Esophagus muscularis mucosa (tissue), 4 donors: Measurements from ENCODE around the gene ARMCX6.

Experiments used
- EP300 ChIP-seq: sonication (generic); formaldehyde crosslinking; IDR thresholded peaks from one replicate; pipeline ENCODE4 v1.6.1; 2017; ENCODE audit warnings: antibody characterized with exemption
- POLR2A ChIP-seq: fragments of 450-650 bp; IDR thresholded peaks from one replicate; pipeline ENCODE4 v1.6.1; 2017; ENCODE audit warnings: antibody characterized with exemption, moderate library complexity, mild to moderate bottlenecking, low read depth
- TF ChIP-seq, protein P1 (sequence below), 3 experiments: fragments of 200-600 bp in 2 of 3; fragments of 450-650 bp in 1 of 3; sonication (generic) in 2 of 3; IDR thresholded peaks; one replicate each; pipeline ENCODE4 v1.5.1; 2017 to 2019; ENCODE audit warnings: antibody characterized with exemption in 3 of 3, mild to moderate bottlenecking in 2 of 3, moderate library complexity in 1 of 3

DNA sequence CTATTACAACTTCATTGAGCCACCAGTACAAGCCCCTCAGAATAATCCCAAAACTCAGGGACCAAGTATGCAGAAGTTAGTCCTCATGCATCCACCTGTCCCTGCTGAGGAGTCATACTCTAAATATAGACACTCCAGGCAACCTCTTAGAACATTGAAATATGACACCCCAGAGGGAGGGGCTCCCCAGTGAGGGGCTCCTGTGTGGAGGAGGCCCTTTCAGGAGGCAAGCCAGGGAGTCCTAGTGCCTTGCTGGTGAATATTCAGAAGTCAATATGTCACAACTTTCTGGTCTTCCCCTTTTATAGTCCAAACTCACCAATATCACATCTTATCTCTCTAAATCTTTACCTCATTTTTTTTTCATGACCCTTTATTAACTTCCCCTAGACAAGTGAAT is 1.6 kb upstream of the ARMCX6 start:
- TF ChIP-seq, protein P1, sequence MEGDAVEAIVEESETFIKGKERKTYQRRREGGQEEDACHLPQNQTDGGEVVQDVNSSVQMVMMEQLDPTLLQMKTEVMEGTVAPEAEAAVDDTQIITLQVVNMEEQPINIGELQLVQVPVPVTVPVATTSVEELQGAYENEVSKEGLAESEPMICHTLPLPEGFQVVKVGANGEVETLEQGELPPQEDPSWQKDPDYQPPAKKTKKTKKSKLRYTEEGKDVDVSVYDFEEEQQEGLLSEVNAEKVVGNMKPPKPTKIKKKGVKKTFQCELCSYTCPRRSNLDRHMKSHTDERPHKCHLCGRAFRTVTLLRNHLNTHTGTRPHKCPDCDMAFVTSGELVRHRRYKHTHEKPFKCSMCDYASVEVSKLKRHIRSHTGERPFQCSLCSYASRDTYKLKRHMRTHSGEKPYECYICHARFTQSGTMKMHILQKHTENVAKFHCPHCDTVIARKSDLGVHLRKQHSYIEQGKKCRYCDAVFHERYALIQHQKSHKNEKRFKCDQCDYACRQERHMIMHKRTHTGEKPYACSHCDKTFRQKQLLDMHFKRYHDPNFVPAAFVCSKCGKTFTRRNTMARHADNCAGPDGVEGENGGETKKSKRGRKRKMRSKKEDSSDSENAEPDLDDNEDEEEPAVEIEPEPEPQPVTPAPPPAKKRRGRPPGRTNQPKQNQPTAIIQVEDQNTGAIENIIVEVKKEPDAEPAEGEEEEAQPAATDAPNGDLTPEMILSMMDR (IDR thresholded peaks at IDR 0.05), result no peak
- TF ChIP-seq POLR2A, result no peak
- no peak for TF ChIP-seq EP300
